A673 (cell line): ENCODE results near the gene TMEM156. TPM values are rescaled to one million over a fixed set of nuclear protein-coding genes. Genes with fewer than 3 reads are reported as not detected.

Experiments used
- BruUV-seq: library from RNA; stranded (reverse); fragments of 400-500 nt; replicated peaks from 2 replicates; lab custom pipeline; 2021; lab: Mats Ljungman, UMichigan
- CTCF ChIA-PET: fragments of 300-600 bp; sonication (Branson Sonifier 250); formaldehyde crosslinking; loops from one replicate; lab custom pipeline; 2022; ENCODE audit warnings: antibody characterized with exemption; lab: Charles Lee
- POLR2A ChIA-PET: fragments of 300-600 bp; sonication (Branson Sonifier 250); formaldehyde crosslinking; loops from one replicate; lab custom pipeline; 2022; ENCODE audit warnings: antibody characterized with exemption; ENCODE audit not compliant: low non-redundant PET; lab: Charles Lee
- DNase-seq: peaks from one replicate; pipeline ENCODE4 v3.0.0-alpha.2; 2015; ENCODE audit warnings: low spot score
- H3K27ac ChIP-seq: fragments of 200-600 bp; sonication (generic); 2 replicates; pipeline ENCODE4 v1.5.1; 2016; ENCODE audit warnings: mixed run types, low read depth, mild to moderate bottlenecking, mixed read lengths, antibody characterized with exemption, low read length; ENCODE audit not compliant: poor library complexity, severe bottlenecking
- H3K27me3 ChIP-seq: fragments of 200-600 bp; sonication (generic); replicated peaks from 2 replicates; pipeline ENCODE4 v1.6.1; 2017; ENCODE audit warnings: mixed run types, low read depth, mild to moderate bottlenecking, mixed read lengths, antibody characterized with exemption, low read length; ENCODE audit not compliant: insufficient read depth, poor library complexity
- H3K36me3 ChIP-seq: fragments of 200-600 bp; sonication (generic); 2 replicates; pipeline ENCODE4 v1.6.1; 2016; ENCODE audit warnings: mixed run types, mild to moderate bottlenecking, mixed read lengths, antibody characterized with exemption, low read length; ENCODE audit not compliant: insufficient read depth, poor library complexity, severe bottlenecking
- H3K4me1 ChIP-seq: fragments of 200-600 bp; sonication (generic); 2 replicates; pipeline ENCODE4 v1.6.1; 2017; ENCODE audit warnings: mixed run types, mild to moderate bottlenecking, mixed read lengths, antibody characterized with exemption, low read length; ENCODE audit not compliant: insufficient read depth, poor library complexity, severe bottlenecking
- H3K4me3 ChIP-seq: fragments of 200-600 bp; sonication (generic); 2 replicates; pipeline ENCODE4 v1.5.1; 2016; ENCODE audit warnings: low read depth, mixed run types, mild to moderate bottlenecking, mixed read lengths, low read length; ENCODE audit not compliant: poor library complexity, severe bottlenecking
- H3K9me3 ChIP-seq: fragments of 200-600 bp; sonication (generic); 2 replicates; pipeline ENCODE4 v1.6.1; 2016; ENCODE audit warnings: mixed run types, low read depth, mild to moderate bottlenecking, mixed read lengths, antibody characterized with exemption, low read length; ENCODE audit not compliant: poor library complexity, severe bottlenecking
- EZH2 ChIP-seq: fragments of 200-600 bp; sonication (generic); IDR thresholded peaks from 2 replicates; pipeline ENCODE4 v1.6.1; 2017; ENCODE audit warnings: borderline replicate concordance, low read depth, mild to moderate bottlenecking, mixed read lengths, antibody characterized with exemption, low read length; ENCODE audit not compliant: poor library complexity, severe bottlenecking
- intact Hi-C: fragments of 100-400 bp; cut with micrococcal nuclease; formaldehyde crosslinking; loops from one replicate; pipeline ENCODE4 v1.10.0; 2022; ENCODE audit not compliant: unreplicated experiment
- total RNA-seq: library from RNA; stranded (reverse); gene quantifications from 2 replicates; pipeline ENCODE4 v1.2.3, GENCODE V29; 2021
- TF ChIP-seq, protein P1 (sequence below): fragments of 300-800, 200-600 bp; sonication (generic); conservative IDR thresholded peaks from 2 replicates; pipeline ENCODE4 v1.5.1; 2017; ENCODE audit warnings: low read depth, mild to moderate bottlenecking, antibody characterized with exemption, low read length, moderate library complexity, mixed read lengths

TMEM156 gene
- total RNA-seq, 1 experiment from 2014 or later = not detected

DNA sequence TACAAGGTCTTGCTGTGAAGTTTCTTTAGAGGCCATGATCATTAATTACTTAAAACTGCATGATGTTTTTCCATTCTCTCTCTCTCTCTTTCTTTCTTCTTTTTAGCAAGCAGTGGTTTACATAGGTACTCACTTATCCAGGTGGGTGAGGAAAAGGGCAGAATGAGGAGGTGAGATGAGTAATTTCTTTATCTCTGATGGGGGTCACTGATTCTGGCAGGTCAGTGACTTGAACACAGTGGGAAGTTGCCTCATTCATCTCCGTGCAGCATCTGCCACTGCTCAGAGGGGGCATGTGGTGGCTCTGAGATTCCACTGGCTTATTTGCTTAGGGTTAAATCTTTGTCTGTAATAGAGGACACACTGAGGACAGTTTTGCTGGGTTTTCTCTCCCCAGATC, 102.0 kb downstream of the TMEM156 start:
- intact Hi-C loops = no loop called here
- Histone ChIP-seq H3K4me1 (peaks cover 3% of the 10 kb centered on the region), H3K9me3 (no peaks in the 10 kb centered on the region), H3K27ac (no peak overlapping the region), H3K4me3 (no peak overlapping the region), H3K27me3 (no peaks in the 10 kb centered on the region), H3K36me3 (no peaks in the 10 kb centered on the region)
- CTCF ChIA-PET = no interaction called here
- POLR2A ChIA-PET = no interaction called here
- no peak for DNase-seq
- BruUV-seq = no TSS peak
- TF ChIP-seq, protein P1, sequence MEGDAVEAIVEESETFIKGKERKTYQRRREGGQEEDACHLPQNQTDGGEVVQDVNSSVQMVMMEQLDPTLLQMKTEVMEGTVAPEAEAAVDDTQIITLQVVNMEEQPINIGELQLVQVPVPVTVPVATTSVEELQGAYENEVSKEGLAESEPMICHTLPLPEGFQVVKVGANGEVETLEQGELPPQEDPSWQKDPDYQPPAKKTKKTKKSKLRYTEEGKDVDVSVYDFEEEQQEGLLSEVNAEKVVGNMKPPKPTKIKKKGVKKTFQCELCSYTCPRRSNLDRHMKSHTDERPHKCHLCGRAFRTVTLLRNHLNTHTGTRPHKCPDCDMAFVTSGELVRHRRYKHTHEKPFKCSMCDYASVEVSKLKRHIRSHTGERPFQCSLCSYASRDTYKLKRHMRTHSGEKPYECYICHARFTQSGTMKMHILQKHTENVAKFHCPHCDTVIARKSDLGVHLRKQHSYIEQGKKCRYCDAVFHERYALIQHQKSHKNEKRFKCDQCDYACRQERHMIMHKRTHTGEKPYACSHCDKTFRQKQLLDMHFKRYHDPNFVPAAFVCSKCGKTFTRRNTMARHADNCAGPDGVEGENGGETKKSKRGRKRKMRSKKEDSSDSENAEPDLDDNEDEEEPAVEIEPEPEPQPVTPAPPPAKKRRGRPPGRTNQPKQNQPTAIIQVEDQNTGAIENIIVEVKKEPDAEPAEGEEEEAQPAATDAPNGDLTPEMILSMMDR = no peak
- no peak for TF ChIP-seq EZH2

DNA sequence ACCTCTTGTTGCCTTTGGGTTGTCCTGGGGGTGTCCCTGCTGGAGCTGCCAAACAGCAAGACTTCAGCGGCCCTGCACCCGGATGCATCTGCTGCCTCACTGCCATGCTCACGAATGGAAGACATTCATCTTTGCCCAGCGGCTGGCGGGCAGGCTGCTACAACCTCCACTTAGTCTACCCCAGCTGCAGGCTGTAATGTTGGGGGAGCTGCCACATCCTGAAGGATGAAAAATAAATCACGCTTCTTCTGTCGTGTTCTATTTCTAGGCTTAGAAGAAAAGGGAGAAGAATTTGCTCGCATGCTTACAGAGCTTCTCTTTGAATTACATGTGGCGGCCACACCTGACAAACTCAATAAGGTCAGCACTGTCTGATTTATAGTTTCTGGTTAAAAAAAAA, 103.2 kb downstream of the TMEM156 start:
- H3K4me1 ChIP-seq = peaks cover 9% of the 10 kb centered on the region
- POLR2A ChIA-PET = no interaction called here
- H3K36me3 ChIP-seq = no peaks in the 10 kb centered on the region
- H3K27me3 ChIP-seq = no peaks in the 10 kb centered on the region
- intact Hi-C loops = no loop called here
- CTCF ChIA-PET = no interaction called here
- H3K9me3 ChIP-seq = no peaks in the 10 kb centered on the region
- no peak overlapping the region for H3K4me3 ChIP-seq
- BruUV-seq = no TSS peak
- H3K27ac ChIP-seq = no peak overlapping the region
- DNase-seq = no peak
- TF ChIP-seq, protein P1 = no peak
- no peak for TF ChIP-seq EZH2

DNA sequence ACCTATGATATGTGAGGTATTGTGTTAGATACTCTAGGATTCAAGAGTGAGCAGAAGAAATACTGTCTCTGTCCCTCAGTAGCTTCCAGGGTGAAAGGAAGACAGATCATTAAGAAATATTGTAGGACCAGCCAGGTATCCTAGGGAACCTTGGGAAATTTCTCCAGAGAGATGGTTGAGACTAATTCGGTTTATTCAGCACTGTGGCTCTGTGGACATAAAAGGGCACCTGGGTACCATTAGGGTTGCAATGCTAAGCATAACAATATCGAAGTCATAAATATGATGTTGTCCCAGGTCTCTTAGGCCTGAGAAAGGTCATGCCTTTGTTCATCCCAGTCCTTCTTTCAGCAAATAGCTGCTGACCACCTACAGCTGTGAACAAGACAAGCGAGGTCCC, 103.6 kb downstream of the TMEM156 start:
- no peak for DNase-seq
- H3K4me3 ChIP-seq = no peak overlapping the region
- ChIA-PET CTCF (no interaction called here), POLR2A (no interaction called here)
- H3K4me1 ChIP-seq = peaks cover 9% of the 10 kb centered on the region
- H3K9me3 ChIP-seq = no peaks in the 10 kb centered on the region
- TF ChIP-seq, protein P1 = no peak
- no peak for TF ChIP-seq EZH2
- no peaks in the 10 kb centered on the region for H3K27me3 ChIP-seq
- BruUV-seq = no TSS peak
- intact Hi-C loops = no loop called here
- H3K27ac ChIP-seq = no peak overlapping the region
- no peaks in the 10 kb centered on the region for H3K36me3 ChIP-seq
